Measurements from ENCODE around the gene KMT2E.

Gene KMT2E

GRCh38 chr7:105133358-105133757, 119.4 kb downstream of the KMT2E start:
- Histone ChIP-seq H3K9me3 (ENCODE audit: low read length) (no peaks in the 10 kb centered on the region), H3K36me3 (ENCODE audit: insufficient read depth, low read length) (no peaks in the 10 kb centered on the region; the same call in 1 of the 2 replicates), H3K9ac (ENCODE audit: low read length) (no peak overlapping the region), H3K4me2 (ENCODE audit: low read length) (no peak overlapping the region), H3K27ac (ENCODE audit: low read depth, low read length, poor library complexity, severe bottlenecking) (no peak overlapping the region), H4K20me1 (ENCODE audit: insufficient read depth, low read length) (no peaks in the 10 kb centered on the region), H3K4me1 (ENCODE audit: insufficient read depth, low read length, severe bottlenecking) (no peaks in the 10 kb centered on the region), H3K79me2 (ENCODE audit: insufficient read depth, low read length) (no peaks in the 10 kb centered on the region), H3K4me3 (ENCODE audit: low read depth, low read length, poor library complexity, severe bottlenecking) (no peak overlapping the region), H2AFZ (ENCODE audit: low read length) (no peak overlapping the region), H3K9me2 (ENCODE audit: low read depth, low read length) (no peaks in the 10 kb centered on the region), H3K27me3 (ENCODE audit: insufficient read depth, low read length) (no peaks in the 10 kb centered on the region), H3F3A (ENCODE audit: insufficient read depth, low read length) (no peaks in the 10 kb centered on the region)
- TF ChIP-seq CTCF (IDR thresholded peaks at IDR 0.05; ENCODE audit: low read length), result no peak
- no peak for TF ChIP-seq EZH2 (IDR thresholded peaks at IDR 0.05; ENCODE audit: borderline replicate concordance, low read length)

GRCh38 chr7:105133986-105134655, 120.1 kb downstream of the KMT2E start:
- Histone ChIP-seq H3K27me3 (ENCODE audit: insufficient read depth, low read length) (no peaks in the 10 kb centered on the region), H2AFZ (ENCODE audit: low read length) (no peak overlapping the region), H3K27ac (ENCODE audit: low read depth, low read length, poor library complexity, severe bottlenecking) (no peak overlapping the region), H3K4me3 (ENCODE audit: low read depth, low read length, poor library complexity, severe bottlenecking) (no peak overlapping the region), H3K9ac (ENCODE audit: low read length) (no peak overlapping the region), H4K20me1 (ENCODE audit: insufficient read depth, low read length) (no peaks in the 10 kb centered on the region), H3K4me2 (ENCODE audit: low read length) (no peak overlapping the region), H3K79me2 (ENCODE audit: insufficient read depth, low read length) (no peaks in the 10 kb centered on the region), H3F3A (ENCODE audit: insufficient read depth, low read length) (no peaks in the 10 kb centered on the region), H3K4me1 (ENCODE audit: insufficient read depth, low read length, severe bottlenecking) (no peaks in the 10 kb centered on the region), H3K36me3 (ENCODE audit: insufficient read depth, low read length) (no peaks in the 10 kb centered on the region; the same call in 1 of the 2 replicates), H3K9me2 (ENCODE audit: low read depth, low read length) (no peaks in the 10 kb centered on the region), H3K9me3 (ENCODE audit: low read length) (no peaks in the 10 kb centered on the region)
- TF ChIP-seq CTCF (IDR thresholded peaks at IDR 0.05; ENCODE audit: low read length) (no peak), EZH2 (IDR thresholded peaks at IDR 0.05; ENCODE audit: borderline replicate concordance, low read length) (no peak)

- Histone ChIP-seq H3K79me2 (ENCODE audit: insufficient read depth, low read length) (no peaks in the 10 kb centered on the region), H3F3A (ENCODE audit: insufficient read depth, low read length) (no peaks in the 10 kb centered on the region), H3K36me3 (ENCODE audit: insufficient read depth, low read length) (no peaks in the 10 kb centered on the region; the same call in 1 of the 2 replicates), H2AFZ (ENCODE audit: low read length) (no peak overlapping the region), H3K27me3 (ENCODE audit: insufficient read depth, low read length) (no peaks in the 10 kb centered on the region), H4K20me1 (ENCODE audit: insufficient read depth, low read length) (no peaks in the 10 kb centered on the region), H3K4me2 (ENCODE audit: low read length) (no peak overlapping the region), H3K4me3 (ENCODE audit: low read depth, low read length, poor library complexity, severe bottlenecking) (no peak overlapping the region), H3K9ac (ENCODE audit: low read length) (no peak overlapping the region), H3K27ac (ENCODE audit: low read depth, low read length, poor library complexity, severe bottlenecking) (no peak overlapping the region), H3K9me3 (ENCODE audit: low read length) (no peaks in the 10 kb centered on the region), H3K9me2 (ENCODE audit: low read depth, low read length) (no peaks in the 10 kb centered on the region), H3K4me1 (ENCODE audit: insufficient read depth, low read length, severe bottlenecking) (no peaks in the 10 kb centered on the region)
- no peak for TF ChIP-seq EZH2 (IDR thresholded peaks at IDR 0.05; ENCODE audit: borderline replicate concordance, low read length)
These were observed 122.2 kb downstream of the KMT2E start for GRCh38 chr7:105136221-105136620.

GRCh38 chr7:105137898-105138297, 123.9 kb downstream of the KMT2E start:
- Histone ChIP-seq H3K4me1 (ENCODE audit: insufficient read depth, low read length, severe bottlenecking) (no peaks in the 10 kb centered on the region), H3K27ac (ENCODE audit: low read depth, low read length, poor library complexity, severe bottlenecking) (no peak overlapping the region), H3K9ac (ENCODE audit: low read length) (no peak overlapping the region), H3K36me3 (ENCODE audit: insufficient read depth, low read length) (peaks cover 9% of the 10 kb centered on the region; the same call in 1 of the 2 replicates), H3K9me2 (ENCODE audit: low read depth, low read length) (no peaks in the 10 kb centered on the region), H3F3A (ENCODE audit: insufficient read depth, low read length) (no peaks in the 10 kb centered on the region), H3K79me2 (ENCODE audit: insufficient read depth, low read length) (no peaks in the 10 kb centered on the region), H2AFZ (ENCODE audit: low read length) (no peak overlapping the region), H3K27me3 (ENCODE audit: insufficient read depth, low read length) (no peaks in the 10 kb centered on the region), H3K4me2 (ENCODE audit: low read length) (no peak overlapping the region), H3K4me3 (ENCODE audit: low read depth, low read length, poor library complexity, severe bottlenecking) (no peak overlapping the region), H3K9me3 (ENCODE audit: low read length) (no peaks in the 10 kb centered on the region), H4K20me1 (ENCODE audit: insufficient read depth, low read length) (no peaks in the 10 kb centered on the region)
- TF ChIP-seq CTCF (IDR thresholded peaks at IDR 0.05; ENCODE audit: low read length) (no peak), EZH2 (IDR thresholded peaks at IDR 0.05; ENCODE audit: borderline replicate concordance, low read length) (no peak)
